Choroid plexus epithelial cell (primary cell): ENCODE measurements around the gene CRYZ.
"Not testable (repeated sequence)": the region's sequence is repeated elsewhere in the genome, so short reads cannot be mapped to it uniquely, and the experiment has no call there.

ENCODE experiments used
- DNase-seq: peaks from one replicate; pipeline ENCODE4 v3.0.0-alpha.2; 2010; ENCODE audit warnings: low read depth
- H3K4me3 ChIP-seq: 2 replicates; pipeline ENCODE4 v1.5.1; 2011; ENCODE audit warnings: low read depth, mild to moderate bottlenecking, control low read depth, low read length, moderate library complexity
- TF ChIP-seq, protein P1 (sequence below): conservative IDR thresholded peaks from 2 replicates; pipeline ENCODE4 v1.5.1; 2011; ENCODE audit warnings: low read depth, mild to moderate bottlenecking, control low read depth, inconsistent platforms, low read length, moderate library complexity

CRYZ gene

DNA sequence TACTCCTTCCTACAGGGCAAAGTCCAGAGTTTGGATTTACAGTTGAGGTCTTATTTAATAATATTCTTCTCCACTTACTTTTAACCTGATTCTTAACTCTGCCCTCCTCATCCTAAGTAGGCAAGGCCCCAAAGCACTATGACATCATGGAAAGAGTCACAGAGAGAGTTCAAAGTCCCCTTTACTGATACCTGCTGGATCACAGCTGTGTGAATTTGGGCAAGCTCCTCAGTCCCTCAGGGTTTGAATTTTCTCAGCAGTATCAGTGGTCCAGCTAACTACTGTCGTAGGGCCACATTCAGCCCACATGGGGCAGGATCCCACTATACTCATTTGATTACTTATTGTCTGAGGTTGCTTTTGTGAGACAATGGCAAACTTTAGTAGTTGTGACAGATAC is 16.1 kb upstream of the CRYZ start:
- TF ChIP-seq, protein P1, sequence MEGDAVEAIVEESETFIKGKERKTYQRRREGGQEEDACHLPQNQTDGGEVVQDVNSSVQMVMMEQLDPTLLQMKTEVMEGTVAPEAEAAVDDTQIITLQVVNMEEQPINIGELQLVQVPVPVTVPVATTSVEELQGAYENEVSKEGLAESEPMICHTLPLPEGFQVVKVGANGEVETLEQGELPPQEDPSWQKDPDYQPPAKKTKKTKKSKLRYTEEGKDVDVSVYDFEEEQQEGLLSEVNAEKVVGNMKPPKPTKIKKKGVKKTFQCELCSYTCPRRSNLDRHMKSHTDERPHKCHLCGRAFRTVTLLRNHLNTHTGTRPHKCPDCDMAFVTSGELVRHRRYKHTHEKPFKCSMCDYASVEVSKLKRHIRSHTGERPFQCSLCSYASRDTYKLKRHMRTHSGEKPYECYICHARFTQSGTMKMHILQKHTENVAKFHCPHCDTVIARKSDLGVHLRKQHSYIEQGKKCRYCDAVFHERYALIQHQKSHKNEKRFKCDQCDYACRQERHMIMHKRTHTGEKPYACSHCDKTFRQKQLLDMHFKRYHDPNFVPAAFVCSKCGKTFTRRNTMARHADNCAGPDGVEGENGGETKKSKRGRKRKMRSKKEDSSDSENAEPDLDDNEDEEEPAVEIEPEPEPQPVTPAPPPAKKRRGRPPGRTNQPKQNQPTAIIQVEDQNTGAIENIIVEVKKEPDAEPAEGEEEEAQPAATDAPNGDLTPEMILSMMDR, result no peak
- H3K4me3 ChIP-seq, result no peak overlapping the region
- DNase-seq, result no peak

DNA sequence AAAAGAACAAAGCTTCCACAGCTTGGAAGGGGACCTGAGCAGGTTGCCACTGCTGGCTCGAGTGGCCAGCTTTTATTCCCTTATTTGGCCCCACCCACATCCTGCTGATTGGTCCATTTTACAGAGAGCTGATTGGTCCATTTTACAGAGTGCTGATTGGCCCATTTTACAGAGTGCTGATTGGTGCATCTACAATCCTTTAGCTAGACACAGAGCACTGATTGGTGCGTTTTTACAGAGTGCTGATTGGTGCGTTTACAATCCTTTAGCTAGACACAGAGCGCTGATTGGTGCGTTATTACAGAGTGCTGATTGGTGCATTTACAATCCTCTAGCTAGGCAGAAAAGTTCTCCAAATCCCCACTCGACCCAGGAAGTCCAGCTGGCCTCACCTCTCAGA is 12.4 kb upstream of the CRYZ start:
- not testable (repeated sequence) for H3K4me3 ChIP-seq, DNase-seq

DNA sequence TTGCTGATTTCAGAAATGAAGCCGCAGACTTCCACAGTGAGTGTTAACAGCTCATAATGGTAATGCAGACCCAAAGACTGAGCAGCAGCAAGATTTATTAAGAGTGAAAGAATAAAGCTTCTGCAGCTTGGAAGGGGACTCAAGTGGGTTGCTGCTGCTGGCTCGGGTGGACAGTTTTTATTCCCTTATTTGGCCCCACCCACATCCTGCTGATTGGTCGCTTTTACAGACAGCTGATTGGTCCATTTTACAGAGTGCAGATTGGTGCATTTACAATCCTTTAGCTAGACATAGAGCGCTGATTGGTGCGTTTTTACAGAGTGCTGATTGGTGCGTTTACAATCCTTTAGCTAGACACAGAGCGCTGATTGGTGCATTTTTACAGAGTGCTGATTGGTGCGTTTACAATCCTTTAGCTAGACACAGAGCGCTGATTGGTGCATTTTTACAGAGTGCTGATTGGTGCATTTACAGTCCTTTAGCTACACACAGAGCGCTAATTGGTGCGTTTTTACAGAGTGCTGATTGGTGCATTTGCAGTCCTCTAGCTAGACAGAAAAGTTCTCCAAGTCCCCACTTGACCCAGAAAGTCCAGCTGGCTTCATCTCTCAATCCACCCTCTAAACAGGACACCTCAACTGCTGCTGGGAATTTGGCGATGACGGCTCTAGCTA is 7.6 kb upstream of the CRYZ start:
- not testable (repeated sequence) for DNase-seq

DNA sequence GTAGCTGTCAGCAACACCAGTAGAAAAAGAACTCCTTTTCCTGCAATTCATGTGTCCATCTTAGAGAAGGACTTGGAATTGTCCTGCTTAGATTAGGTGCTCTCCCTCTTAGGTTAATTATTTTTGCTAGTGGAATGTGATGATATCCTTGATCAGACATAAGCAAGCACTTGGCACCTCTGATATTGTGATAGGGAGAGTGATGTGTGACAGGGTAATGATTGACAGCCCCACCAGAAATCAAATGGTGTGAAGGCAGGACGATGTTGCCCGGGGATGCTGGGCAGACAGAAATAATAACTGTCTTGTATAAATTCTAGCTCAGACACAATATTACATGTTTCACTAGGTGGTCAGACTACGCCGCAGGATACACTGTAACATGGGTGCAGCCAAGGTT is 4.5 kb upstream of the CRYZ start:
- no peak for DNase-seq
- TF ChIP-seq, protein P1, result no peak
- H3K4me3 ChIP-seq, result no peak overlapping the region

More for the DNA sequence above, 7.6 kb upstream of the CRYZ start:
- not testable (repeated sequence) for H3K4me3 ChIP-seq

DNA sequence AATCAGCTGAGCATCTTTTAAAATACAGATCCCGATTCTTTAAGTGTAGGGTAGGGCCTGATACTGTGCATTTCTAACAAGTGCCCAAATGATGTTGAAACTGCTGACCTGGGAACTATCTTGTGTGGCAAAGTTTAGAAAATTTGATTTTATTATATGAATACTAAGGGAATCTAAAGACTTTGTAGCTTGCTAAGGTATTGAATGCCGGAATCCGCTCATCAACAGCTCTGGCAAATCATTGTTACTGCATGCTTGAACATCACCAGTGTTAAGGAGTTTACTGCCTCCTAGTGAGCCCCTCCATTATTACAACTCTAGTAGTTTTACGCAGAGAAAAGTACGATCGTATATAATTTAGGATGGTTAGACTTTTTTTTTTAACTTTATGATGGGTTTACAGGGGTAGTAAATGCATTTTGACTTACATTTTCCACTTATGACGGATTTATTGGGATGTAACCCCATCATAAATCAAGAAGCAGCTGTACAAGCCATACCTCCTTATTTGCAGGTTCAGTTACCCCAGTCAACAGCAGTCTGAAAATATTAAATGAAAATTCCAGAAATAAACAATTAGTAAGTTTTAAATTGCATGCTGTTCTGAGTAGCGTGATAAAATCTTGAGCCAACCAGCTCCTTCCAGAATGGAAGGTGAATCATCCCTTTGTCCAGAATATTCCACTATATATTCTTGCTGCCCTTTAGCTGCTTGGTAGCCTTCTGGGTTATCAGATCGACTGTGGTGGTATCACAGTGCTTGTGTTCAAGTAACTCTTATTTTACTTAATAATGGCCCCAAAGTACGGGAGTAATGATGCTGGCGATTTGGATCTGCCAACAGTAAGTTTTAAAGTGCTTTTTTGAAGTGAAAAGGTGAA is 994 bp upstream of the CRYZ start:
- TF ChIP-seq, protein P1, result peak; percentile 76
- peak; percentile 90 for DNase-seq
- H3K4me3 ChIP-seq, result peak overlapping the region; percentile 89

DNA sequence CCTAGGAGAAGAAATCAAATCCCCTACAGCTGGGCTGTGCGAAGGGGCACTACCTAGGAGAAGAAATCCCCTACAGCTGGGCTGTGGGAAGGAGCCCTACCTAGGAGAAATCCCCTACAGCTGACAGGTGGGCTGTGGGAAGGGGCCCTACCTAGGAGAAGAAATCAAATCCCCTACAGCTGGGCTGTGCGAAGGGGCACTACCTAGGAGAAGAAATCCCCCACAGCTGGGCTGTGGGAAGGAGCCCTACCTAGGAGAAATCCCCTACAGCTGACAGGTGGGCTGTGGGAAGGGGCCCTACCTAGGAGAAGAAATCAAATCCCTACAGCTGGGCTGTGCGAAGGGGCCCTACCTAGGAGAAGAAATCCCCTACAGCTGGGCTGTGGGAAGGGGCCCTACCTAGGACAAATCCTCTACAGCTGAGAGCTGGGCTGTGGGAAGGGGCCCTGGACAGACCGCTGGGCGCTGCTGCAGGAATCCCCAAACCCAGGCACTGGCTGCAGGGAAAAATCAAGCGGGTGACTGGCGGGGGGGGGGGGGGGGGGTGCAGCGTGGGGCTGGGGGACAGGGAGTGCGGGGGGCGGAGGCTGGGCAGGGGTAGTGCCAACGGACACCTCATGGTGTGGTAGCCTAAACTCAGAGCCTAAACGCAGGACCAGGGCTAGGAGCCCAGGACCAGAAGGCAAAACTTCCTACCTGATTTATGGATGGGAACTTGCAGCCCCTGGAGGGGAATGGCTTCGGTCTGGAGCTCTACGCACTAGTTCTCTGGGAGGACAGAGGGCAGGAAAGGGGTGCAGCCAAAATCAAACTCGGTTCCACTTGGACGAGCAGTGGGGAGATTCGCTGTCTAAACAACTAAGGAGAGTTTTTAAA is 541 bp downstream of the CRYZ start:
- DNase-seq, result not testable (repeated sequence)
- H3K4me3 ChIP-seq, result peak overlapping the region; percentile 89

DNA sequence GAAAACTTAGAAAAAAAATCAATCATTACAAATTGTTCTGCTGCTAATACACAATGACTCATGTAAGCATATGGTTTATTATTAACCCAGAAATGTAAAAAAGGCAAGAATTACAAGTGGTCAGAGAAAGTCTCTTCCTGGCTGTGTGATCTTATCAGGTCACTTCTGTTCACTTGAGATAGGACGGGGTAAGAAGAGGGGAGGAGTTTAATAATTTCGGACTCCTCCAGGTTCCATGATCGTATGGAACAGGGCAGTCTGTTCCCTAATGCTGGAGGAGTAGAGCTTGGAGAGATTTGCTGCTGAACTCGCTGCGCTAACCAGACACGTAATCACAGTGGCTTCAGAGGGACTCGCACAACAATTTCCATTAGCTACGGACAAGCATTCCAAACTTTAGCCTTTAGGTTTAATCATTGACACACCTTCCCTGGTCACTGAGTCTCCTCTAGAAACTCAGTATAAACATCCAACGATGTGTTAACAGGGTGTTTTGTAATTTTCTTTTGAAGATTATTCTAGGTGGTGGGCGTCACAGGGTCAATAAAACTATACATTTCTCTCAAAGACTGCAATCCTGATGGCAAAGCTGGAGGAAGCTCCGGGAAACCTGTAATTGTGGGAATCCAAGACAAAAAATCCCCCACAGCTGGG is 1.3 kb downstream of the CRYZ start:
- TF ChIP-seq, protein P1, result no peak
- H3K4me3 ChIP-seq, result no peak overlapping the region
- no peak for DNase-seq
